CD14-positive monocyte (primary cell): Measurements from ENCODE around the gene PARD6G. TPM values are rescaled to one million over a fixed set of nuclear protein-coding genes. Genes with fewer than 3 reads are reported as not detected.

Experiments
- DNase-seq, 3 donors: peaks; one replicate each; pipeline ENCODE4 v3.0.0-alpha.2; 2011 to 2022
- H2AFZ ChIP-seq: 2 replicates; pipeline ENCODE4 v1.6.0; 2012; ENCODE audit warnings: mild to moderate bottlenecking, low read depth, low read length, inconsistent platforms; ENCODE audit not compliant: insufficient read depth, poor library complexity, severe bottlenecking
- H3K27ac ChIP-seq, 2 donors: 1 replicate in 1 of 2; 2 replicates in 1 of 2; pipeline ENCODE4 v1.5.1; 2012 to 2013; ENCODE audit warnings: low read length in 2 of 2, control low read depth in 1 of 2, inconsistent platforms in 1 of 2, low read depth in 1 of 2, mild to moderate bottlenecking in 1 of 2
- H3K27me3 ChIP-seq, 2 donors: one replicate each; pipeline versions ENCODE4 v1.6.0 to v1.6.1; 2011 to 2013; ENCODE audit warnings: low read length in 2 of 2; ENCODE audit not compliant: control insufficient read depth in 2 of 2, insufficient read depth in 2 of 2
- H3K36me3 ChIP-seq, 2 donors: replicated peaks in 1 of 2; 1 replicate in 1 of 2; 2 replicates in 1 of 2; pipeline versions ENCODE4 v1.5.1 to v1.6.1; 2012 to 2013; ENCODE audit warnings: low read length in 2 of 2, control low read depth in 1 of 2, inconsistent platforms in 1 of 2, mild to moderate bottlenecking in 1 of 2; ENCODE audit not compliant: insufficient read depth in 2 of 2, control insufficient read depth in 1 of 2
- H3K4me1 ChIP-seq, 2 donors: 1 replicate in 1 of 2; 2 replicates in 1 of 2; pipeline versions ENCODE4 v1.5.1 to v1.6.1; 2012 to 2013; ENCODE audit warnings: low read length in 2 of 2, control low read depth in 1 of 2, inconsistent platforms in 1 of 2, mild to moderate bottlenecking in 1 of 2, moderate library complexity in 1 of 2; ENCODE audit not compliant: insufficient read depth in 2 of 2, control insufficient read depth in 1 of 2
- H3K4me2 ChIP-seq: replicated peaks from 2 replicates; pipeline ENCODE3; 2012; ENCODE audit warnings: low read length, moderate library complexity, mild to moderate bottlenecking; ENCODE audit not compliant: poor library complexity, severe bottlenecking; ENCODE audit errors: extremely low read depth
- H3K4me3 ChIP-seq, 3 experiments: fragments of 200-600 bp in 1 of 3; sonication (generic) in 1 of 3; replicated peaks in 1 of 3; 1 replicate in 2 of 3; 2 replicates in 1 of 3; pipeline ENCODE4 v1.5.1; 2011 to 2013; ENCODE audit warnings: low read length in 3 of 3, mild to moderate bottlenecking in 3 of 3, control low read depth in 2 of 3, low read depth in 2 of 3, inconsistent platforms in 1 of 3, moderate library complexity in 1 of 3
- H3K79me2 ChIP-seq: 2 replicates; pipeline ENCODE4 v1.6.0; 2012; ENCODE audit warnings: mild to moderate bottlenecking, control low read depth, inconsistent platforms, low read length, moderate library complexity; ENCODE audit not compliant: insufficient read depth
- H3K9ac ChIP-seq: 2 replicates; pipeline ENCODE4 v1.6.0; 2017; ENCODE audit warnings: low read length, mild to moderate bottlenecking; ENCODE audit not compliant: insufficient read depth, poor library complexity, severe bottlenecking
- H3K9me3 ChIP-seq, 2 donors: replicated peaks in 1 of 2; 1 replicate in 1 of 2; 2 replicates in 1 of 2; pipeline versions ENCODE4 v1.5.1 to v1.6.1; 2012 to 2013; ENCODE audit warnings: low read length in 2 of 2, control low read depth in 1 of 2; ENCODE audit not compliant: control insufficient read depth in 1 of 2, insufficient read depth in 1 of 2
- H4K20me1 ChIP-seq: 2 replicates; pipeline ENCODE4 v1.6.0; 2012; ENCODE audit warnings: mild to moderate bottlenecking, low read length, control low read depth, moderate library complexity; ENCODE audit not compliant: insufficient read depth
- H3K27ac Mint-ChIP-seq, 7 donors: one replicate each; pipeline ENCODE4 v1.8.0; 2020; ENCODE audit warnings: mild to moderate bottlenecking in 7 of 7, mixed read lengths in 7 of 7, moderate library complexity in 6 of 7, inconsistent platforms in 2 of 7
- H3K27me3 Mint-ChIP-seq, 3 donors: one replicate each; pipeline ENCODE4 v1.8.0; 2021 to 2022; ENCODE audit warnings: low read depth in 3 of 3, mild to moderate bottlenecking in 3 of 3, mixed read lengths in 3 of 3, moderate library complexity in 3 of 3, inconsistent platforms in 1 of 3
- H3K36me3 Mint-ChIP-seq, 2 donors: one replicate each; pipeline ENCODE4 v1.8.0; 2020; ENCODE audit warnings: mixed read lengths in 2 of 2, inconsistent platforms in 1 of 2, mild to moderate bottlenecking in 1 of 2
- H3K4me1 Mint-ChIP-seq: one replicate; pipeline ENCODE4 v1.8.0; 2020; ENCODE audit warnings: mild to moderate bottlenecking, mixed read lengths
- H3K4me3 Mint-ChIP-seq, 2 donors: one replicate each; pipeline ENCODE4 v1.8.0; 2020; ENCODE audit warnings: mild to moderate bottlenecking in 2 of 2, mixed read lengths in 2 of 2, moderate library complexity in 1 of 2
- H3K9me3 Mint-ChIP-seq, 7 donors: one replicate each; pipeline ENCODE4 v1.8.0; 2020 to 2022; ENCODE audit warnings: mixed read lengths in 7 of 7, mild to moderate bottlenecking in 6 of 7, moderate library complexity in 6 of 7, inconsistent platforms in 2 of 7
- WGBS: methylation state at CpG from one replicate; pipeline ENCODE4 v1.1.5; 2013; ENCODE audit warnings: missing lambda C conversion rate; ENCODE audit not compliant: insufficient coverage; 5-methylcytosine and 5-hydroxymethylcytosine counted together
- intact Hi-C, 2 donors: fragments of 100-400 bp; cut with micrococcal nuclease; formaldehyde crosslinking; loops; one replicate each; pipeline versions ENCODE4 v1.15.0 to v1.15.1; 2023
- polyA plus RNA-seq, 3 donors: library from polyadenylated mRNA; depleted of rRNA in 1 of 3; unstranded in 2 of 3; stranded (reverse) in 1 of 3; fragments of 300-500 nt in 2 of 3; fragments of >200 nt in 1 of 3; fragmentation: Illumina TruSeq in 2 of 3; gene quantifications; 1 replicate in 2 of 3; 2 replicates in 1 of 3; pipeline ENCODE4 v1.2.3, GENCODE V29; 2012 to 2021
- TF ChIP-seq, protein P1 (sequence below): fragments of 200-600 bp; IDR thresholded peaks from one replicate; pipeline ENCODE4 v1.8.0; 2022; ENCODE audit warnings: antibody characterized with exemption, mild to moderate bottlenecking

PARD6G gene
- polyA plus RNA-seq, 3 donors = not detected

DNA sequence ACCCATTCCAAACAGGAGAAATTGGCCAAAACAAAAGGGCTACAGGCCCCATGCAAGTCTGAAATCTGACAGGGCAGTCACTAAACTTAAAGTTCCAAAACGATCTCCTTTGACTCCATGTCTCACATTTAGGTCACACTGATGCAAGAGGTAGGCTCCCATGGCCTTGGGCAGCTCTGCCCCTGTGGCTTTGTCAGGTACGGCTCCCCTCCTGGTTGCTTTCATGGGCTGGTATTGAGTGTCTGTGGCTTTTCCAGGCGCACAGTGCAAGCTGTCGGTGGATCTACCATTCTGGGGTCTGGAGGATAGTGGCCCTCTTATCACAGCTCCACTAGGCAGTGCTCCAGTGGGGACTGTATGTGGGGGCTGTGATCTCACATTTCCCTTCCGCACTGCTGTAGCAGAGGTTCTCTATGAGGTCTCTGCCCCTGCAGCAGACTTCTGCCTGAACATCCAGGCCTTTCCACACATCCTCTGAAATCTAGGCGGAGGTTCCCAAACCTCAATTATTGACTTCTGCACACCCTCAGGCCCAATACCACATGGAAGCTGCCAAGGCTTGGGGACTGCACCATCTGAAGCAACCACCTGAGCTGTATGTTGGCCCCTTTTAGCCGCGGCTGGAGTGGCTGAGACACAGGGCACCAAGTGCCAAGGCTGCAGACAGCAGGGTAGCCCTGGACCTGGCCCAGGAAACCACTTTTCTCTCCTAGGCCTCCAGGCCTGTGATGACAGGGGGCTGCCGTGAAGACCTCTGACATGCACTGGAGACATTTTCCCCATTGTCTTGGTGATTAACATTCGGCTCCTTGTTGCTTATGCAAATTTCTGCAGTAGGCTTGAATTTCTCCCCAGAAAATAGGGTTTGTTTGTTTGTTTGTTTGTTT, 28.7 kb downstream of the PARD6G start:
- H3K4me3 ChIP-seq = no peak overlapping the region
- TF ChIP-seq, protein P1, sequence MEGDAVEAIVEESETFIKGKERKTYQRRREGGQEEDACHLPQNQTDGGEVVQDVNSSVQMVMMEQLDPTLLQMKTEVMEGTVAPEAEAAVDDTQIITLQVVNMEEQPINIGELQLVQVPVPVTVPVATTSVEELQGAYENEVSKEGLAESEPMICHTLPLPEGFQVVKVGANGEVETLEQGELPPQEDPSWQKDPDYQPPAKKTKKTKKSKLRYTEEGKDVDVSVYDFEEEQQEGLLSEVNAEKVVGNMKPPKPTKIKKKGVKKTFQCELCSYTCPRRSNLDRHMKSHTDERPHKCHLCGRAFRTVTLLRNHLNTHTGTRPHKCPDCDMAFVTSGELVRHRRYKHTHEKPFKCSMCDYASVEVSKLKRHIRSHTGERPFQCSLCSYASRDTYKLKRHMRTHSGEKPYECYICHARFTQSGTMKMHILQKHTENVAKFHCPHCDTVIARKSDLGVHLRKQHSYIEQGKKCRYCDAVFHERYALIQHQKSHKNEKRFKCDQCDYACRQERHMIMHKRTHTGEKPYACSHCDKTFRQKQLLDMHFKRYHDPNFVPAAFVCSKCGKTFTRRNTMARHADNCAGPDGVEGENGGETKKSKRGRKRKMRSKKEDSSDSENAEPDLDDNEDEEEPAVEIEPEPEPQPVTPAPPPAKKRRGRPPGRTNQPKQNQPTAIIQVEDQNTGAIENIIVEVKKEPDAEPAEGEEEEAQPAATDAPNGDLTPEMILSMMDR = no peak
- H3K36me3 Mint-ChIP-seq = no peaks in the 10 kb centered on the region
- no peak overlapping the region for H3K4me2 ChIP-seq
- H3K9ac ChIP-seq = no peak overlapping the region
- no peak overlapping the region for H3K27ac ChIP-seq
- 94% methylated on average over 6 of the region's 10 CpGs for WGBS
- H3K27me3 Mint-ChIP-seq = peaks cover 2 to 6% (median 2%) of the 10 kb centered on the region in 3 donors
- no peak overlapping the region for H2AFZ ChIP-seq
- no peaks in the 10 kb centered on the region for H3K4me1 Mint-ChIP-seq
- no peaks in the 10 kb centered on the region for H4K20me1 ChIP-seq
- peaks cover 17 to 35% (median 19%) of the 10 kb centered on the region in 7 donors for H3K9me3 Mint-ChIP-seq
- H3K4me3 Mint-ChIP-seq = no peak overlapping the region
- no peak overlapping the region for H3K27ac Mint-ChIP-seq
- intact Hi-C loops = no loop called here
- H3K4me1 ChIP-seq = no peaks in the 10 kb centered on the region
- H3K36me3 ChIP-seq = no peaks in the 10 kb centered on the region
- no peaks in the 10 kb centered on the region for H3K79me2 ChIP-seq
- no peaks in the 10 kb centered on the region for H3K27me3 ChIP-seq
- peaks cover 0 to 11% of the 10 kb centered on the region in 2 donors for H3K9me3 ChIP-seq
- no peak for DNase-seq

DNA sequence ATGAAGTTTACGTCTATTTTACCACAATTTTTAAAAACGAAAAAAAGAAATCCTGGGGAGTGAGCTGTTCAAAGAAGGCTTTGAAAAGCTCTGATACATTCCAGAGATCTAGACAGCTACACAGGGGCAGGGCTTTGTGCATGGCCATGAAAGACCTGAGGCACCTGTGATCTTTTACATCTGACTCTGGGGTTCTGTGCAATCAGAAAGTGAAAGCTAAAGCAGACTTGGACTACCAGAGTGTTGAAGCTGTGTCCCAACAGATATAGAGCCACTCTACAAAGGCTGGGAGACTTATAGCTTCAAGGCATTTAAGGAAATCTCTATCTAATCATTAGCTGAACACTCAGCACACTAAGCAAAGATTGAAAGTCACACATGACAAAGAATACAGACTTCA, 34.1 kb downstream of the PARD6G start:
- Histone ChIP-seq H2AFZ (no peak overlapping the region), H3K4me3 (no peak overlapping the region), H4K20me1 (no peaks in the 10 kb centered on the region), H3K4me2 (no peak overlapping the region), H3K79me2 (no peaks in the 10 kb centered on the region), H3K9ac (no peak overlapping the region), H3K27ac (no peak overlapping the region), H3K9me3 (peaks cover 0 to 4% of the 10 kb centered on the region in 2 donors), H3K4me1 (no peaks in the 10 kb centered on the region), H3K27me3 (no peaks in the 10 kb centered on the region), H3K36me3 (no peaks in the 10 kb centered on the region)
- H3K4me1 Mint-ChIP-seq = no peaks in the 10 kb centered on the region
- H3K27ac Mint-ChIP-seq = no peak overlapping the region
- H3K4me3 Mint-ChIP-seq = no peak overlapping the region
- TF ChIP-seq, protein P1 = no peak
- no peaks in the 10 kb centered on the region for H3K36me3 Mint-ChIP-seq
- no CpG with 5 or more reads among the region's 2 CpGs for WGBS
- H3K27me3 Mint-ChIP-seq = peaks cover 6 to 9% (median 7%) of the 10 kb centered on the region in 3 donors
- no peak for DNase-seq
- H3K9me3 Mint-ChIP-seq = peaks cover 3 to 16% (median 12%) of the 10 kb centered on the region in 7 donors
- intact Hi-C loops = no loop called here
